ENCODE measurements around the gene RAB24.
A peak's percentile ranks its signal among the peaks of the same experiment; 100 is the strongest.

Gene RAB24

DNA sequence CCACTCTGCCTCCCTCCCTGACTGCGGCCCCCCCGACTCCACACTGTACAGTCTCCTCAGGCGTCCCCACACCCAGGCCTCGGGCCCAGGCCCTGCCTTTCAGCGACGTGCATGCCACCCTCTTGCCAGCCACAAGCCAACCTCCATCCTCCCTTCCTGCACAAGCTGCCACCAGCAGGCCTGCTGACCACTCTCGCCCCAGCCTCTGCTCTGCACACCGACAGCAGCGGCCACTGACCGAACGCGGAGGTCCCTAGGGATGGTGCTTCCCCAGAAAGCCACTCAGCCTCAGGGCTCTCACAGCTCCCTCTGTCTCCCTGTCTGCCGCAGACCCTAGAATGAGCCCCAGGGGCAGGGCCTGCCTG lies 29.4 kb upstream of the RAB24 start:
- DNase-seq, result no peak

DNA sequence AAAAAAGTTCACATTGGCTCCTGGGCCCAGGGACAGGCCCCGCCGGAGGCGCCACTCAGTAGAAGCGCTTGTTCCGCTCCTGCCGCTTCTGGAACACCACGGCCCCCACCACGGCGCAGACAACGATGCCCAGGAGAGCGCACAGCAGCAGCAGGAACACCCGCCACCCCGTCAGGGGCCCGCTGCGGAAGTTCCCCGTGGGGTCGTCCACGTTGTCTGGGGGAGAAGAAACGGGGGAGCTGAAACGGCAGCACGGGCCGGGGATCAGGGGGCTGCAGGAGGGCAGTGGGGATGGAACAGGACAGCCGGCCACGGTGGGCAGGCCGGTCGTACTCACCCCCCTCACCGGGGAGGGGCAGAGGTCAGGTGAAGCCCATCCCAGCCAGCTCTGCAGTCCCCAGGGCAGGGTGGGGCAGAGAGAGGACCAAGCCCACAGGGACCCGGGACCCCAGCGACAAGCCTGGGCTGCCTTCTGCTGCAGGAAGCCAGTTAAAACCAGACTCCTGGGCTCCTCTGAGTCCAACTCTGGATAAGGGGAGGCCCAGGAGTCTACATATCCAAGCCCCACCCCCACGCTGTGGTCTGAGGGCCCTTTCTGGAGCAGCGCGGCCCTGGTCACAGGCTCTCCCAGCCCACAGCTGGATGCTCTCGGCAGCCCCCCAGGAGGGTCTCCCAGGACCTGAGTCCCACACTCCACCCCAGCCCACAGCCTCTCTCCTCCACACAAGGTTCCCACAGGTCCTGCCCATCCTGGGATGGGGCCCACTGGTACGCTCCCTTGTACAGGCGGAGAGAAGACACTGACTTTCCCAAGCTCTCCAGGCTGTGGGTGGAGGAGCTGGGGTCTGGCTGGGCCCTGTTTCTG lies 28.7 kb upstream of the RAB24 start:
- no peak for DNase-seq

DNA sequence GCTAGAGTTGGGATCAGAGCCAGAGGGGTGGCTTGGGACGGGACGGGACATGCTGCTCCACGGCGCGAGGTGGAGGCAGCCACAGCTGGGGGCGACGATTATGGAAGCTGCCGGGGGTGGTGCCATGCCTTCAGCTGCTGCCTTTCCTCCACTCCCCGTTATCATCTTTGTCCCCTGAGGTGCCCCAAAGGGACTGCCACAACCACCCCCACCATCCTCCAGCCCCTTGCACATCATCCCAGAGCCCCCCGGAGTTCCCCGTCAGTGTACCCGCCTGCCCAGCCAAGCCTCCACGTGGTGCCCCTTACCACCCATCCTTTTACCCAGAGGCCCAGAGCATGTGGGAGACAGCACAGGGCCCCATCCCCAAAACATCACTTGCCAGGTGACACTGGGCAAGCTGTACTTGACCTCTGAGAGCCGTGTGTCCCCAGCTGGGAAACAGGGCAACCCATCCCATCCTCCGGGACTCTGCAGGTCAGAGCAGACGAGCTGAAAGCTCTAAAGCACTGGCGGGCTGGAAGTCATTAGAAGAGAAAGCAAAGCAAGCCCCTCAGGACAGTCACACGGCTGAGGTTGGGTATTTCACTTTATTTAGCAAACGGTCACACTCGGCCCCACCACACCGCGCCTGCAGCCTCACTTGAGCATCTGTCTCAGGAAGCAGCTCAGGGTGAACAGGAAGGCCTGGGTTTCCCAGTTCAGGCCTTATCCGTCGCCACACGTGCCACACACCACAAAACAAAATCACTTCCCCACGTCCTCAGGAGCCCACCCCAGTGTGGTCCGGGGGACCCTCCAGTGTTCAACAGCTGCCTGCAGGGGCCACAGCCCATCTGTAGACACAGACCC lies 27.7 kb upstream of the RAB24 start:
- no peak for DNase-seq

DNA sequence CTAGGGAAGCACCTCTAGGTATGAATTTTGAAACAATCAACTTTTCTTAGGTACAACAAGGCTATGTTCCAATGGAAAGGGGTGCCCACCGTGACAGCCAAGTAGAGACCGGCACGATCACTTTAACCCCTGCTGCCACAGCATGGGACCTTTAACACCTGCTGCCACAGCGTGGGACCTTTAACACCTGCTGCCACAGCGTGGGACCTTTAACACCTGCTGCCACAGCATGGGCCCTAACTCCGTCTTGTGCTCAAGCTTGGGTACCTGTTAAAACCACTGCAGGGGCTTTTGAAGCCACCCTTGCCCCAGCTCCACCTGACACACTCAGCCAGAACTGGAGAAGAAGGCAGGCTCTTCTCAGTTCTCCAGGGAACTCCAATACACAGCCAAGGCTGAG lies 26.4 kb upstream of the RAB24 start:
- DNase-seq, result no peak

DNA sequence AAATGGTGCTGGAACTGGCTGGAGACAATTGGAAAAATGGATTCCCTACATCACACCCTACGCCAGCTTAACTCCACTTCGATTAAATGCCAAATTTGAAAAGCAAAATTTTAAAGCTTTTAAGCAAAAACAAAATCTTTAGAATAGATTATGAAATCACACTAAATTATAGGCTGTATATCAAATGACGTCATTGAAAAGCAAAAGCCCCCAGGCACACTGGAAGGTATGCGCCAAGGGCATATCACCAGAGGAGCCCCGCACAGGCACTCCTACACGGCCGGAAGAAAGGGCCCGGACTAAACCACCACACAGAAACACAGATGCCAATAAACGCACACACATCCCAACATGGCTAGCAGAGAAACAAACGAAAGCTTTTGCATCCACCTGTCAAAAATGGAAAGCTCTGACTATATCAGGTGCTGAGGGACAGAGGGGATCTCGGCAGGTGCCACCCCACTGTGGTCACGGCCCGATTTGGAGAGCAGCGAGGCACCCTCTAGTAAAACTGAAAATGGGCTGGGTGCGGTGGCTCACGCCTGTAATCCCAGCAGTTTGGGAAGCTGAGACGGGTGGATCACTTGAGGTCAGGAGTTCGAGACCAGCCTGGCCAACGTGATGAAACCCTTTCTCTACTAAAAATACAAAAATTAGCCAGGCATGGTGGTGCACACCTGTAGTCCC lies 25.2 kb upstream of the RAB24 start:
- no peak for DNase-seq

DNA sequence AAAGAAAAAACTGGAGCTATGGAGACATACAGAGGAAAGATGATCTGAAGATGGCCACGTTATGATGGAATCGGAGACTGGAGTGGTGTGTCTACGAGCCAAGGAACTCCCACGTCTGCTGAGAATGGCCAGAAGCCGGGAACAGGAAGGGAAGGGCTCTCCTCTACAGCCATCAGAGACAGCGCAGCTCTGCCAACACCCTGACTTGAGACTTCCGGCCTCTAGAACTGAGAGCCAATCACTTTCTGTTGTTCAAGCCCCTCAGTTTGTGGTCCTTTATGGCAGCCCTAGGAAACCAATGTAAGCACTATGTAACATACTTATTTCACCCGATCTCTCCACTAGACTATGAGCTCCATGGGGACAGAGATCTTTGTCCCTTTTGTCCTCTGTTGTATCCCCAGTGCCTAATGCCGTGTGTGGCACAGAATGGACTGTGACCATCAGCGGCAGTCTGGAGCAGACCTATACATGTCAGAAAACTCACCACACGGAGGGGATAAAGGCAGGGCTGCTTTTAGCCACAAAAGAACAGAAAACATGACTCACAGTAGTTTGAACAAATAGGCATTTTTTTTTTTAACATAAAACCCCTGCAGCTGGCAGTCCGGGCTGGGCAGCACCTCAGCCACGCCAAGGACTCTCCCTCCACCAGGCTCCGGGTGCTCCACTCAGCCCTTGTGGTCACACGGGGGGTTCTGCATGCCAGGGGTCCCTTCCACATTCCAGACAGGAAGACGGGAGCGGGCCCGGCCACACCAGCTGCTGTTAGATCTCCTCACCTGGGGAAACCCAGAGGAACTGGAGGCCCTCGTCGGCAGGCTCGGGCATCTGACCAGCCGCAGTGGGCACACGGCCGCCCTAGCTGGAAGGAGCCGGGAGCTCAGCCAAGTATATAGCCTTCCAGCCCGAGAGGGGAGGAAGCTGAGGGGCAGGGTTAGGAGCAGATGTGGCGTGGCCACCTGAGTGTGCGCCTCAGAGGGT lies 24.3 kb upstream of the RAB24 start:
- DNase-seq, result no peak

DNA sequence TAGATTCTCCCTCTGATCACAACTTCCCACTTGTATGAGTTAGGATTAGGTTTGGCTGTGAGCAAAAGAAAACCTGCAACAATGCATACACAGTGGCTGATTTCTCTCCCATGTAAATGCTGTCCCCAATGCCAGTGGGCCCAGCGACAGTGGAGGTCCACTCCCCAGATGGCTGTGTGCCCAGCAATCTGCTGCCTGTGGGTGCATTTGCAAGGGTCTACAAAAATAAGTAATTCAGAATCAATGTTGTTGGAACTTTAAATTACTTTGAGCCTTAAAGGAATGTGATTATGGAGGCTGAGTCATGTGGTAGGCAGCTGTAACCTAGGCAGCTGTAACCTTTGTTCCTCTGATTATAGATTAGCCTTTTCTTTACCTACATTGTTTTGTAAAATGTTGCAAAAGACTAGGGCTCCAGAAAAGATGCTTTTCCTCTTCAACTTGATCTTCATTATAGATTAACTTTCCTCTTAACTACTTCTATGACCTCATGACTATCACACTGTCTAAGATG lies 22.4 kb upstream of the RAB24 start:
- no peak for DNase-seq

DNA sequence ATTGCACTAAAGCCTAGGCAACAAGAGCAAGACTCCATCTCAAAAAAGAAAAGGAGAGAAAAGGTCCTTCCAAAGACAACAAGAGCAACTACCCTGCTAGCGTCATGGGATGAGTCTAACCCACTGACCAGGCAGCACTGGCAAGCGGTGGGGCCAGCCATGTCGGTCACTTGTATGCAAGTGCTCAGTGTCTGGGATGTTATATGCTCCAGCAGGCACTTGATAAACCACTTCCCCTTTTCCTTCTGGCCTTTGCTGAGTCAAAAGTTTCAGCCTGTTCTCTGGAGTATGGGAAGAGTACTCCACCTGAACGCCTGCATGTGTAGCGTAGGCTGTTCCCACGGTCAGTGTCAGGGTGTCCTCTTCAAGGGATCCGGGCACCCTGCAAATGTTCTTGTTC lies 17.4 kb upstream of the RAB24 start:
- DNase-seq, result no peak

DNA sequence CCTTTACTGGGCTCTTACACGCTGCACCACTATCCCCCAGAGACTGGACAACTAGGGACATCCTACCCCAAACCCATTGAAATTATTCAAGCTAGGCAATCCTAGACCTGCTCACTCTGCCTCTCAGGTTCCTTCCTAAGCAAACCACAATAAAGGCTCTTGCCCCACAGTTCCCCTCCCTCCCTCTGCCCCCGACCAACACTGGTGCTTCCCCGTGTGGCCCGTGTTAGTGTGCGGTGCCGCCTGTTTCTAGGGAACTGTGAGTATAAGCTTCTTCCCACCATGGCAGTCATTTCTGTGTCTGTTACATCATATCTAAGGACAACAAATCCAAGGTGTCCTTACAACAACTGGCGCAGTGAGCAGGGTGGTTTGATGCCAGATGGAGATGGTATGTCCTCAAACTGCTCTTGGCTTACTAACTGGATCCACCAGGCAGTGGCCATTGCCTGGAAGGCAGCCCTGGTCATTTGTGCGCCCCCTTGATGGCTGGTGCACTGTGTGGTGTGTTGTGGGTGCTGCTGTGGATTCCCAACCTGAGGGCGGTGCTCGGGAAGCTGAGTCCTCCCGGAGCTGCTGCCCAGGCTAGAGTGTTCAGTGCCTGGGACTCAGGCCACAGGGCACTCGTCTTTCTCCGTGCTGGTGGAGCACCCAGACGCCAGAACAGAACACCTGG lies 16.5 kb upstream of the RAB24 start:
- no peak for DNase-seq

DNA sequence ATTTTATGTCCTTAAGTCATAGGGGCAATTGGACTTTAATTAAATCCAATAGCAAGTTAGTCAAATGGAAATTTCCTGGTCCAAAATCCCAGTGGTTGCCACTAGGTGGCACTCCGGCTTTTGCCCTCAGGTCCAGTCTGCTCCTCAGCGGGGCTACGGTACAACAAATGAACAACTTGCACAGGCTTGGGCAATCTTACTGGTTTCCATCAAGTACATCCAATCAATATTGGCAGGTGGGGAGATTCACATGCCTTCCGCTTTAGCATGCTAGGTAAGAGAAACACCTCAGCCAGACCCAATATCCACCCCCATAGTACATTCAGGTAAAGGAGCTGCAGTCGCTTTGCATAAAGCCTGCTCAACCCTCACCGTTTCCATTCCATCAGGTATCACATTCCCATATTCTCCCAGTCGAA lies 14.4 kb upstream of the RAB24 start:
- peak; percentile 68 for DNase-seq

DNA sequence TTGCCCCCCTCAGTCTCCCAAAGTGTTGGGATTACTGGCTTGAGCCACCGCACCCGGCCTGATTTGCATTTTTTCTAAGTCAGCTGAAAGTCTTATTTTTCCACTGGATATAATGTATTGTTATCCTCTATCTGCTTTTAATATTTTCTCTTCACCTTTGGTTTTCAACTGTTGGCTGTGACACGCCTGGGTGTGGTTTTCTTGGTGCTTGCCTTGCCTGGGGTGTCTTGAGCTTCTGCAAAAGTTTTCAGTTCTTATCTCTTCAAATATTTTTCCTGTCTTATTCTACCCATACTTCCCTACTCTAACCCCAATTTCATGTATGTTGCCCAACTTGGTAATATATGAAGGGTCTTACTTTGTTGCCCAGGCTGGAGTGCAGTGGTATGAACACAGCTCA lies 12.5 kb upstream of the RAB24 start:
- DNase-seq, result no peak

DNA sequence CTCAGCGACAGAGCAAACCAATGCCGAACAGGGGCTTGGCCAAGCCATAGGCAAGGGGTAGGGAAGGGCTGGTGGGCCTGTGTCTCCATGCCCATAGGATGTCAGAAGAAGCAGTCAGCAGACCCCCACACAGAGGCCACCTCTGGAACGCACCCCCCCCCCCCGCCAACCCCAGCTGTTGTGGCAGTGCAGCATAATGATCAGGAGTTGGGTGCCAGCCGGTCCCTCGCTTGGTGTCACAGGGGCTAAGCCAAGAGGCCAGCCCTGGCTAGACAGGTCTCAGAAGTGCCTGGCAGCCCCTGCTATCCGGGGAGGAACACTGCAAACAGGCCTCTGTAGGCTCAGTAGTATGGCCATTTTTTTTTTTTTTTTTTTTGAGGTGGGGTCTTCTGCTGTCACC lies 11.9 kb upstream of the RAB24 start:
- DNase-seq, result no peak

DNA sequence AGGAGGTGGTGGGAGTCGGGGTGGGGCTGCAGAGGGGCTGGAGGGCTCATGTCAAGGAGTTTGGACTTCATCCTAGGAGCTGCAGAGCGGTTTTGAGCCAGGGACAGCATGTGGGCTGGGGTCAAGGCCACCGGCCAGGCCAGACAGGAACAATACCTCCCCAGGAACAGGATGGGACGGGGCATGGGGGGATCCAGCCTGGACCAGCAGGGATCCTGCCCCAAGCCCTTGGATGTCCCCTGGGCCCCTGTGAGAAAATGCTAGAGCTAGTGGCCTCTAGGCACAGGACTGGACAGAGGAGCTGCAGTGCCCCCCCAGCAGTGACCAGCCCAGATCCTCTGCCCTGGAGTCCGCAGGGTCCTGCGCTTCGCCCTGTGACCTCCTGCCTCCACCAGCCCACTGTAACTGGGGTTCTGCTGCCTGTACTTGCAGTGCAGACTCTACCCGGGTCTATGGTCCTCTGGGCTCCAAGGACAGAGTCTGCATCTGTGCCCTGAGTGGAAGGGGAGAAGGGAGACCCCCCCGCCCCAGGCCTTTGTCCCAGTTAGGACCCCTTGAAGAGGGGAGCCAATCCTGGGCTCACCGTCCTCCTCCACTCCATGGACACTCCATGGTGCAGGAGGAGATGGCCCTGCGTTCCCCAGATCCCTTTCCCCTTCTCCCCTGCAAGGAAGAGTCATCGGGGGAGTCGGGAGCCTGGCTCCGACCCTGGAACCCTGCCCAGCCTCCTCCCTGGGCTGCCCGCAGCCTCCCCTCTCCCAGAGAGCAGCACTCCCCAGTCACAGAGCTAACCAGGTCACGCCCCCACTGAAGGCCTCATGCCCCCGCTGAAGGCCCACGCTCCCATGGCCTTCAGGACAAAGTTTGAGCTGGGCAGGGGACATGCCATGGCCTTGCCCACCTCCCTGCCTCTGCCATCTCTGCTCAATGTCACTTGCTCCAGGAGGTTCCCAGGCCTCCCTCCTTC lies 11.1 kb upstream of the RAB24 start:
- no peak for DNase-seq

DNA sequence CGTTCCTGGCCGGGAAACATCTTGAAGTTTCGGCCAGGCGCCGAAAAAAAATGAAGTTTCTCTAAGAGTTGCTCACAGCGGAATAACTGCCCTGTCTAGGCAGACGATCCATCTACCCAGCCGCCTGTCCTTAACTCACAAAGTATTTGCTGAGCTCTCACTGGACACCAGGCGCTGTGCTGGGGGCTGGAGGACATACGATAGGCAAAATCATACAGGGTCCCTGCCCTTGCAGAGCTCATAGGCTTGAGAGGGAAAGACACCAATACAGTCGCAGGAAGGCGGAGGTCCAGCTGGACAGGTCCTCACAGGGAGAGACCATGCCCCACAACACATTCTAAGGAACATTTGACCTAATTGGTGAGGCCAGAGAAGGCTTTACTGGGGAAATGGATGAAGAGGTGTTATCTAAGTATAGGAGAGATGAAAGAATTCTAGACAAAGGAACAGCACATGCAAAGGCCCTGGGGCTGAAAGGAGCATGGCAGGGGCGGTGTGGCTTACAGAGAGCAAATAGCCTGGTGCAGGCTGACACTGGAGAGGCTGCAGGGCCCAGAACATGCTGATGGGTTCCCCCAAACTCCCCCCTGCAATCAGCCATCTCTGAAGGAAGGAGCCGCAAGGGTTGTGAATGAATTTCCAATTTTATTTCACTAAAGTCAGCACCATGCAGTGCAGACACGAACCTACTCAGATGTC lies 10.2 kb upstream of the RAB24 start:
- no peak for DNase-seq

DNA sequence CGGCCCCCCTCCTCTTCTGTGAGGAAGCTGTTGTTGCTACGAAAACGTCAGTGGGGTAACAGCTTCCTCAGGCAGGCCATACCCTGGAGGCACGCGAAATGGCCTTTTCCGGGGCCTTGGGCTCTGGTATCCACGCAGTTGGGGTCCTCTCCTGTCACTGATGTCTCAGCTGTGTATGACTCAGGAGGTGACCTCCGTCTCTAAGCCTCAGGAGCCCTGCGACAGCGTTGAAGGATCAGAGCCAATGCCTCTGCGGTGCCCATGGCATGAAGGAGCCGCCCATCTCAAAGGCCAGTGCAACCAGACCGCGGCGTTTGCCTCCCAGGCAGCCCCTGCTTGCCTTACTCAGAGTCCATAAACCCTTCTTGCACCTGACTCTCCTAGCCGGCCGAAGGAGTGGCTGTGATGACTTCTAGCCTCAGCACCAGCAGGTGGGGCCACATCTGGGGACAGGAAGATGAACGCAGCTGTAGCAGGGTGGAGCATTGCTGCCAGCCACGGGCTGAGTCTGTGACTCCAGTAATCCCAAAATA lies 9.2 kb upstream of the RAB24 start:
- peak; percentile 22 for DNase-seq

DNA sequence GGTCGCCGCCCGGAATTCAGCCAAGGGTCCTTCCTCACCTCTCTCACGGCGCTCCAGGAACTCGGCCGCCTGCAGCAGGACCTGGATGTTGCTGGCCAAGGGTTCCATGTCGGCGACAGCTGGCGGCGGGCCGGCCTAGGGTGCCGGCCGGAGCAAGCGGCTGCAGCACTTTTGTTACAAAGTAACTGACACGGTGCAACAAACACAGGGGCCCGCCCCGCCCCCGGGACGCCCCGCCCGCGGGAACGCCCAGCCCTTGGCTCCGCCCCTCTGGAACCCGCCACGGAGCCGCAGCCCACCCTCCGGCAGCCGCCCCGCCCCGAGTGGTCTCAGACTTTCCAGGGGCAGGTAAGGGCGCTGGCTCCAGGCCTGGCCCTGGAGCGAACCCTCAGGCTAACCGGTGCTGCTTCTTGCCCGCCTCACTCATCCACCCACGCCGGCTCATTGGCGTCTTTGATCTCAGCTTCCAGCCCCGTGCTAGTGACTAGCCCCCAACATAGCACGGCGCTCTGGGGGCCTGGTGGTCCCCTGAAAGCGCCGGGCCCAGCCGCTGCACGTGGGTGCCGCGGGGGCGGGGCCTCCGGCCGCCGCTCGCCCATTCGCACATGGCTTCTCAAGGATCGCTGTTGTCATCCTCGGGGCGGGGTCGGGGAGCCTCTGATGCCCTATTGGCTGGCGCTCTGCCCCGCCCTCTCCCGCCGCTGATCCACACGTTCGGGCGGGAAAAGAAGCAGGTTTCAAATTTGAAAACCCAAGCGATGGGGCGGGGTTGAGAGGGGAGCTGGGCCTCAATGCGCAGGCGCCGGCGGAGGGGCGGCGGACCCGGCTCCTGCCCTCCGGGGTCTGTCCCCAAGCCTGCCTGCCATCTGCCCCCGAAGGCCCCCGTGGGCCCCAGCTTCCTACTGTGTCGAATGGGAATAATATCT lies 8.5 kb upstream of the RAB24 start, which contains the start of gene MXD3:
Gene MXD3, minus strand, starts transcription at position 176 of the 926 bp plus-strand sequence. Its CDS starts 68 bp downstream, at position 108.
- DNase-seq, result peak; percentile 98

DNA sequence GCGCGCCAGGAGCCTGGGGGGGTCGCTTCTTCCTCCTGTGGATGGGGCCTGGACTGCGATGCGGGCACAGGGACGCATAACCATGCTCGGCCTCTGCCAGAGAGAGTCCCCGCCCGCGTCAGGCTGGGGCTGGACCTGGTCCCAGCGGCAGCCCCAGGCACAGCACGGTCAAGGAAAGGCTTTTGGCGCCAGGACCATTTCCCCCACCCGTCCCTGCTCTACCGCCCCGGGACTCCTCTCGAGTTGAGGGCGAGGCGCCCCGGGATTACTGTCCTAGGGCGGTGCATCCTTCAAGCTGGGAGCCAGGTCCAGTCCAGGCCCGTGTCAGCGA lies 7.8 kb upstream of the RAB24 start:
- DNase-seq, result no peak

DNA sequence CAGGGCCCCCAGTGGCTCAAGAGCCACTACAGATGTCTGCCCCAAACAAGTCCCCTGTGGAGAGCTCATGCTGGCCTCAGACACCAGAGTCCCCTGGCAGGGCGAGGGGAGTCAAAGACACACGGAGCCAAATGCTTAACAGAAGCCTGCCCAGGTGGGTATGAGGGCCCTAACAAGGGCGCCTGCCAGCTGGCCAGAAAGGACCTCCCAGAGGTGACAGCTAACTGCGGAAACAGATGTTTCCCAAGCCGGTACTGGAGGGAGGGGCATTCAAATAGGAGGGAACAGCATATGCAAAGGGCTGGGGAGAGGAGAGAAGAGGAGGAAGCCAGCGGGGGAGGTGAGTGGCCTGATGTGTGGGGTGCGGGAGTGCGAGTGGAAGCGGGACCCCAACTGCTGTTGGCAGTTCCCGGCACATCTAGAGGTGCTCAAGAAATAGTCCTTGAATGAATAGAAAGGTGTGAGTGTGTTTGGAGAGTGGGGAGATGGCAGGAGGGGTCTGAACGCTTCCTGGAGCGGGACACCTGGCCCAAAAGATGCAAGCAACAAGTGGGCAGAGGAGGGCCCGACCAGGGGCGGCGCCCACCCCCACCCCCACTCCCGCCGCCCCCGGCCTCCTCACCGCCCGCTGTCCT lies 7.4 kb upstream of the RAB24 start:
- DNase-seq, result peak; percentile 25

Data from fibroblast of skin of right biceps (primary cell).